ENCODE measurements around the gene EMC9. TPM values are rescaled to one million over a fixed set of nuclear protein-coding genes. Genes with fewer than 3 reads are reported as not detected.

EMC9 gene, protein sequence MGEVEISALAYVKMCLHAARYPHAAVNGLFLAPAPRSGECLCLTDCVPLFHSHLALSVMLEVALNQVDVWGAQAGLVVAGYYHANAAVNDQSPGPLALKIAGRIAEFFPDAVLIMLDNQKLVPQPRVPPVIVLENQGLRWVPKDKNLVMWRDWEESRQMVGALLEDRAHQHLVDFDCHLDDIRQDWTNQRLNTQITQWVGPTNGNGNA
- total RNA-seq (2014; rRNA removed; shearing (Covaris generic)): 11.3 and 15.2 TPM in 2 replicates

GRCh38 chr14:24141097-24141880 is at the start of gene EMC9:
Gene EMC9, minus strand, starts transcription at chr14:24141591. Its CDS starts 287 bp downstream, at chr14:24141304.
- DNase-seq (ENCODE audit: low spot score): peak; percentile 96

- no peak for DNase-seq (ENCODE audit: low spot score)
Observed at GRCh38 chr14:24190416-24190815, 49.0 kb upstream of the EMC9 start.

GRCh38 chr14:24189460-24189859 is 48.1 kb upstream of the EMC9 start:
- no peak for DNase-seq (ENCODE audit: low spot score)

DNA sequence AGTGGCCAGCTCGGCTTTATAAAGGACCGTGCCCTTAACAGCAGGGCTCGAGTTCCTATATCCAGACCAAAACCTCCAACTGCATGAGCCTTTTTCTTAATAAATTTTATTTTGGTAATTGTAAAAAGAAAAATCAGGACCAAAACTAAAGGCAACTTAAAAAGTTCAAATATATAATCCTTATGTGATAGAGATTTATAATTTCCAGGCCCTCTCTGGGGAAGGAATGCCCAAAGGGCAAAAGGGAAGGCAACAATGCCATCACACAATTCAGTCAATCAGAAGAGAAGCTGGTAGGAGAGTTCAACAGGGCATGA is 47.6 kb upstream of the EMC9 start:
- DNase-seq (ENCODE audit: low spot score): no peak

GRCh38 chr14:24188251-24189058 is 47.1 kb upstream of the EMC9 start, which contains the start of gene IPO4:
Gene IPO4, minus strand, starts transcription at chr14:24188816. Its CDS starts 29 bp downstream, at chr14:24188787.
- peak; percentile 91 for DNase-seq (ENCODE audit: low spot score)

DNA sequence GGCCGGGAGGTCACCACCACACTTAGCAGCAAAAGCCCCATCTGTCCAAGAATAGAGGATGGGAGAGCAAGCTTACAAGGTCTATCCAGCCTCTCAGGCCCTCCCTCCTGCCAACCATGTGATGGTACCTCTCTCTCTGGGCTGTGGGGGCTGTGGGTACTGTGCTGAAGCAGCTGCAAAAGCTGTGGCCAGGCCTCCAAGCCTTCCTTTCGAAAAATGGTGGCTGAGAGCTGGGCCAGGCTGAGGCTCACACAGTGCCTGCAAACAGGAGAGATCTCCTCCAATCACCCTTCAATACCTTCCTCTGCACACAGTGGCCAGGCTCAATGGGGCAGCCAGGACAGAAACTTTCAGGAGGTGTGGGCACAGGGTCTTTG is 46.1 kb upstream of the EMC9 start:
- no peak for DNase-seq (ENCODE audit: low spot score)

- no peak for DNase-seq (ENCODE audit: low spot score)
Observed at GRCh38 chr14:24186831-24187538, 45.6 kb upstream of the EMC9 start.

GRCh38 chr14:24185741-24186140 is 44.4 kb upstream of the EMC9 start:
- DNase-seq (ENCODE audit: low spot score): no peak

- DNase-seq (ENCODE audit: low spot score): no peak
Observed at GRCh38 chr14:24185026-24185425, 43.6 kb upstream of the EMC9 start.

- no peak for DNase-seq (ENCODE audit: low spot score)
Observed at GRCh38 chr14:24184104-24184970, 42.9 kb upstream of the EMC9 start.

DNA sequence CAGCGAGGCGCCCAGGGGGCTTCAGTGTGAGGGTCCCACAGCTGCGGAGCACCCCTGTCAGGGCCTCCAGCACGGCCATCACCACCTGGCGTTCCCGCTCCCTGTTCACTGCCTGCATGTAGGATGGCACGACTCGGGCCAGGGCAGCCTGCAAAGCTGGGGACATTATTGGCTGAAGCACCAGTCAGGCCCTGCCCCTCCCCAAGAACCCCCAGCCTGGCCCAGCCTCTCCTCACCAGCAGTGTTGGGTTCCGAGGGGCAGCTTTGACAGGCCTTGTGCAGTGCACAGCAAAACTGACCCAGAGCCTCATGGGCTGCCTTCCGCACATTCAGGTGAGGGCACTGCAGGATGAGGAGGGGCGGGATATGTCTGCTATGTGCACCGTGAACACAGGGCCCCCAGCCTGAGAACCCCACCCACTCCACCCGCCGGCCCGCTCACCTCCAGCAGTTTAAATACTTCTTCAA is 41.7 kb upstream of the EMC9 start:
- no peak for DNase-seq (ENCODE audit: low spot score)

DNA sequence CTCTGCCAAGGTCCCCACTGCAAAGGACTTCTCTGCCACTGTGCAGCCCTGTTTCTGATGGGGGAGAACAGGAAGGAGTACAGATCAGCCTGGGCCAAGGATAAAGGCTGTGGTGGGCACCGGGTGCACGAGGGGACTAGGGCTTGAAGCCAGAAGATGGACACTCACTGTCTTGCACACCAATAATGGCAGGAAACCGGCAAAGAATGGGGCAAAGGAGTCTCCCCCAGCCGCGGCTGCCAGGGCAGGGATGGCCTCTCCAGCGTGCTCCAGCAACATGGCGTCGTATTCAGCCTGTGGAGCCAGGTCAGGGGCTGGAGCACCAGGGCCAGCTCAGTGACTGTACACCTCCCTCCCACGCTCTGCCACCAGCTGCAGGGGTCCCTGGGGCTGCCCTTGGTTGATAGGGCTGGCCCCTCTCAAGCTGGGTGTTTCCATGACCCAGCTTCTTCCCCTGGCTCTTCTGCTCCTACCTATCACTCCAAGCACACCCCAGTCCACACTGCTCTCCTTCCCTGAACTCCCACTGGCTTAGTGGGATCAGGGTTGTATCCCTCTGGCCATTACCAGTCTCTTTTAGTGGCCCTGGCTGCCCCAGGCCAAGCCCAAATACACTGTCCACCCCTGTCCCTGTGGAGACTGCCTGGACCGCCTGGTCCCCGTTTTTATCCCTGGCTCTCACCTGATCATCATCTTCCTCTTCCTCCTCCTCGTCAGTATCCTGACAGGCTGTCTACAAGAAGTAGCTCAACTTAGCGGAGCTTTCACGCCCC is 40.9 kb upstream of the EMC9 start:
- DNase-seq (ENCODE audit: low spot score): no peak

DNA sequence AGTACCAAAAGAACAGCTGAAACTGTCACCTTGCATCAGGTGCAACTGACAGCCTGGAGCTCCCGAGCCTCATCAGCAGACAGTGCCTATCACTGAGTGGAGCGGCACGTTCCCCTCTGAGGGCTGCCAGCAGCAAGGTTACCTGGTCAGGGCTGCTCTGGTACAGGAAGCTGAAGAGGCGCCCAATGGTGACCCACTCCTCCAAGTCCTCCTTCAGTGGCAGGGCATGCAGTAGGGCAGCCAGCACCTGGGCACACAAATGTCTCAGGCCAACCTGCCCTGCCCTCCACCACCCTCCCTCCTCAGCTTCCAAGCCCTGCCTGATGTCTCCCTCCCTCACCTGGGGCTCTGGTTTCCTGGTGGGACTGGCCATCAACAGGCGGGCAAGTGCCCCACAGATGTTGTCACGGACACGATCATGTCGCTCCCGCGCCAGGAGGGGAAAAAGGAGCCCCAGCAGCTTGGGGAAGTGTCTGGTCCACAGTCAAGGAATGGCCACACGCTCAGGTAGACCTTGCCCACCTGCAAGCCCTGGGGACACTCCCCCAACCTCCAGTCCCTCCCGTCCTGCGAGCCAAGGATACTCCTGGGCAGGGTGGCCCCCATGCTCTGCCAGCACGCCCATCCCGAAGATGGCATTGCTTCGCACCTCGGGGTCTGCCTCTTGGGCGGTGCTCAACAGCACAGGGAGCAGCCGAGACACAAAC is 40.1 kb upstream of the EMC9 start:
- no peak for DNase-seq (ENCODE audit: low spot score)

DNA sequence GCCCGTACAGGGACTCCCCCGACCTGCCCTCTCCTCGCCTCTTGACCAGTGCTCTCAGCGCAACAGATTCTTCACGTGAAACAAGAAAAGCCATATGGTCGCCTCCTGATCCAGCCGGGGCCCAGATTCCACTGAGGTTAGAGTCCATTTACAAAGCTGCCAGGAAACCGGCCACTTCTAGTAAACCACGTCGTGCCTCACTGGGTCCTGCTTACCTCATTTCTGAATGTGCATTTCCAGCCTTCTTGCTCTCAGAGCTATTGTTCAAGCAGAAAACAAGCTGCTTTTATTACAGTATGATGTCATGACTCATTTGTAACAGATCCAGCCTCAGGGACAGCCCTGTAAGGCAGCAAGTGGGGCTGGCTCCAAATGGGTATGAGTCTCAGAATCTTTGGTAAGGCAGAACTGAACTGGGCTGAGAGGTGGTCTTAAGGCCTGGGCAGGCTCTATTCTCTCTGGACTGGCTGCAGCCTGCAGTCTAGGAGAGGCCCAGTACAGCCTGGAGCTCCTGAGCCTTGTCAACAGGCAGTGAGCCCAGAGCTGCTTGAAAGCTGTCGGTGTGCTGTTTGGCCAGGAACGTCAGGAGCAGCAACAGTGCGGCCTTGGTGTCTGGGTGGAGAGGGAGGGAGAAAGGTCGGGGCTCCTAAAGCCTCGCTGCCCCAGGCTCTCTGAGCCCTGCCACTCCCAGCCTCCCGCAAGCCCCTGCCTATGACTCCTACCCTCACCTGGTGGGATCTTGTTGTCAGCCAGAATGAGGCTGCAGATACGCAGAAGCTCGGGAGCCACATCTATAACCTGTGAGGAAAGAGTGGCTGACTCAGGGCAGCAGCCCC is 38.8 kb upstream of the EMC9 start:
- peak; percentile 26 for DNase-seq (ENCODE audit: low spot score)

GRCh38 chr14:24179294-24179960 is 38.0 kb upstream of the EMC9 start:
- DNase-seq (ENCODE audit: low spot score): no peak

- DNase-seq (ENCODE audit: low spot score): no peak
Observed at GRCh38 chr14:24178399-24179178, 37.2 kb upstream of the EMC9 start.

GRCh38 chr14:24177891-24178290 is 36.5 kb upstream of the EMC9 start:
- DNase-seq (ENCODE audit: low spot score): no peak

Measured in A172 (cell line).